Fibroblast of the conjunctiva (primary cell): Measurements from ENCODE around the gene CD248.
"Not testable (repeated sequence)": the region's sequence is repeated elsewhere in the genome, so short reads cannot be mapped to it uniquely, and the experiment has no call there.

ENCODE experiments used
- DNase-seq: peaks from one replicate; pipeline ENCODE4 v3.0.0-alpha.2; 2010; ENCODE audit warnings: low read depth

Gene CD248

GRCh38 chr11:66313321-66314185, 3.3 kb downstream of the CD248 start:
- DNase-seq = no peak

GRCh38 chr11:66312549-66313320, 4.1 kb downstream of the CD248 start:
- peak; percentile 99 for DNase-seq

- peak; percentile 91 for DNase-seq
Observed at GRCh38 chr11:66311965-66312548, 4.8 kb downstream of the CD248 start.

- no peak for DNase-seq
Observed at GRCh38 chr11:66311470-66311964, 5.3 kb downstream of the CD248 start.

GRCh38 chr11:66310803-66311440, 5.9 kb downstream of the CD248 start:
- DNase-seq = not testable (repeated sequence)

- DNase-seq = no peak
Observed at GRCh38 chr11:66310324-66310723, 6.5 kb downstream of the CD248 start.

- DNase-seq = no peak
Observed at GRCh38 chr11:66309475-66309874, 7.4 kb downstream of the CD248 start.

GRCh38 chr11:66302656-66303055, 14.2 kb downstream of the CD248 start:
- DNase-seq = no peak

GRCh38 chr11:66299186-66299585, 17.7 kb downstream of the CD248 start:
- DNase-seq = no peak

- no peak for DNase-seq
Observed at GRCh38 chr11:66297610-66298009, 19.2 kb downstream of the CD248 start.

GRCh38 chr11:66294626-66295620, 21.9 kb downstream of the CD248 start:
- DNase-seq = no peak

- no peak for DNase-seq
Observed at GRCh38 chr11:66293777-66294625, 22.8 kb downstream of the CD248 start.

GRCh38 chr11:66293352-66293751, 23.5 kb downstream of the CD248 start:
- no peak for DNase-seq

- no peak for DNase-seq
Observed at GRCh38 chr11:66292543-66293332, 24.1 kb downstream of the CD248 start.

- DNase-seq = no peak
Observed at GRCh38 chr11:66291706-66292542, 24.9 kb downstream of the CD248 start, which contains the start of gene TMEM151A. TMEM151A (plus strand) TSS chr11:66291894; CDS start chr11:66292014, 120 bp downstream.

GRCh38 chr11:66291303-66291705, 25.5 kb downstream of the CD248 start:
- DNase-seq = no peak

GRCh38 chr11:66290330-66290621, 26.6 kb downstream of the CD248 start:
- no peak for DNase-seq
